WTC11 (cell line): ENCODE measurements around the gene OR6N2. TPM values are rescaled to one million over a fixed set of nuclear protein-coding genes. Genes with fewer than 3 reads are reported as not detected.

ENCODE experiments used
- ATAC-seq: fragments of 200-7000 bp; cut with Tn5 transposase; 2 replicates; pipeline ENCODE4 v1.10.0; 2021; ENCODE audit warnings: mild to moderate bottlenecking, moderate library complexity
- CTCF ChIA-PET: fragments of 300-600 bp; sonication (Branson Sonifier 250); formaldehyde crosslinking; loops from one replicate; lab custom pipeline; 2021; ENCODE audit warnings: antibody characterized with exemption; lab: Charles Lee
- POLR2A ChIA-PET: fragments of 350-600 bp; sonication (Branson Sonifier 250); formaldehyde crosslinking; loops from one replicate; lab custom pipeline; 2021; ENCODE audit warnings: antibody characterized with exemption; lab: Charles Lee
- DNase-seq: peaks from one replicate; pipeline ENCODE4 v3.0.0; 2021; ENCODE audit warnings: low spot score
- H3K27ac Mint-ChIP-seq: 2 replicates; pipeline ENCODE4 v1.8.0; 2021; ENCODE audit warnings: mixed read lengths
- H3K27me3 Mint-ChIP-seq: 2 replicates; pipeline ENCODE4 v1.8.0; 2021; ENCODE audit warnings: low read depth, mild to moderate bottlenecking, moderate library complexity, mixed read lengths
- H3K36me3 Mint-ChIP-seq: 2 replicates; pipeline ENCODE4 v1.8.0; 2021; ENCODE audit warnings: mixed read lengths
- H3K4me1 Mint-ChIP-seq: 2 replicates; pipeline ENCODE4 v1.8.0; 2022; ENCODE audit warnings: mixed read lengths
- H3K4me3 Mint-ChIP-seq: 2 replicates; pipeline ENCODE4 v1.8.0; 2021; ENCODE audit warnings: mild to moderate bottlenecking, moderate library complexity, mixed read lengths
- H3K9me3 Mint-ChIP-seq: 2 replicates; pipeline ENCODE4 v1.8.0; 2021; ENCODE audit warnings: mixed read lengths
- ARID4B ChIP-seq: sonication (generic); formaldehyde crosslinking; IDR thresholded peaks from 2 replicates; pipeline ENCODE4 v1.8.0; 2023; ENCODE audit warnings: missing genetic modification reagents, mild to moderate bottlenecking, borderline replicate concordance
- E2F5 ChIP-seq: sonication (generic); formaldehyde crosslinking; IDR thresholded peaks from 2 replicates; pipeline ENCODE4 v1.8.1; 2022; ENCODE audit warnings: mild to moderate bottlenecking, moderate library complexity, missing genetic modification reagents
- ERG ChIP-seq: fragments of 250-450 bp; sonication (Bioruptor Pico); IDR thresholded peaks from 2 replicates; pipeline ENCODE4 v1.8.0; 2021; ENCODE audit warnings: mild to moderate bottlenecking
- FOXJ3 ChIP-seq: sonication (generic); formaldehyde crosslinking; IDR thresholded peaks from 2 replicates; pipeline ENCODE4 v1.9.0; 2021; ENCODE audit warnings: missing genetic modification reagents, mild to moderate bottlenecking, borderline replicate concordance
- GABPB1 ChIP-seq: sonication (generic); formaldehyde crosslinking; IDR thresholded peaks from 2 replicates; pipeline ENCODE4 v1.8.1; 2023; ENCODE audit warnings: mild to moderate bottlenecking, missing genetic modification reagents
- GTF2I ChIP-seq: fragments of 250-450 bp; sonication (Bioruptor Pico); conservative IDR thresholded peaks from 2 replicates; pipeline ENCODE4 v1.4.0; 2021; ENCODE audit warnings: mild to moderate bottlenecking
- IRF1 ChIP-seq: sonication (generic); formaldehyde crosslinking; IDR thresholded peaks from 2 replicates; pipeline ENCODE4 v1.8.0; 2023; ENCODE audit warnings: missing genetic modification reagents
- JAZF1 ChIP-seq: fragments of 250-450 bp; sonication (Bioruptor Pico); IDR thresholded peaks from 2 replicates; pipeline ENCODE4 v1.9.0; 2021; ENCODE audit warnings: moderate library complexity, mild to moderate bottlenecking, inconsistent platforms
- MYBL2 ChIP-seq: sonication (generic); formaldehyde crosslinking; IDR thresholded peaks from 2 replicates; pipeline ENCODE4 v1.8.1; 2023; ENCODE audit warnings: mild to moderate bottlenecking, moderate library complexity, missing genetic modification reagents
- NFE2L1 ChIP-seq: sonication (generic); formaldehyde crosslinking; IDR thresholded peaks from 2 replicates; pipeline ENCODE4 v1.8.1; 2023; ENCODE audit warnings: missing genetic modification reagents
- NFYB ChIP-seq: sonication (generic); formaldehyde crosslinking; conservative IDR thresholded peaks from 2 replicates; pipeline ENCODE4 v1.8.0; 2022; ENCODE audit warnings: low read depth, missing genetic modification reagents
- NR3C1 ChIP-seq: sonication (generic); formaldehyde crosslinking; conservative IDR thresholded peaks from 2 replicates; pipeline ENCODE4 v1.8.1; 2023; ENCODE audit warnings: low read depth, mild to moderate bottlenecking, missing genetic modification reagents
- OVOL2 ChIP-seq: fragments of 250-450 bp; sonication (Bioruptor Pico); IDR thresholded peaks from 2 replicates; pipeline ENCODE4 v1.9.0; 2021; ENCODE audit warnings: mild to moderate bottlenecking, borderline replicate concordance
- SMAD3 ChIP-seq: sonication (generic); formaldehyde crosslinking; IDR thresholded peaks from 2 replicates; pipeline ENCODE4 v1.8.0; 2022; ENCODE audit warnings: missing genetic modification reagents, mild to moderate bottlenecking, borderline replicate concordance
- SOX15 ChIP-seq: fragments of 250-450 bp; sonication (Bioruptor Pico); IDR thresholded peaks from 2 replicates; pipeline ENCODE4 v1.9.0; 2021; ENCODE audit warnings: mild to moderate bottlenecking
- TCF7 ChIP-seq: sonication (generic); formaldehyde crosslinking; IDR thresholded peaks from 2 replicates; pipeline ENCODE4 v1.8.0; 2022; ENCODE audit warnings: mild to moderate bottlenecking, low read depth, missing genetic modification reagents, moderate library complexity
- TEAD1 ChIP-seq: sonication (generic); formaldehyde crosslinking; IDR thresholded peaks from 2 replicates; pipeline ENCODE4 v1.8.0; 2022; ENCODE audit warnings: mild to moderate bottlenecking, missing genetic modification reagents
- USF2 ChIP-seq: sonication (generic); formaldehyde crosslinking; IDR thresholded peaks from 2 replicates; pipeline ENCODE4 v1.8.1; 2023; ENCODE audit warnings: mild to moderate bottlenecking, missing genetic modification reagents, moderate library complexity
- ZNF232 ChIP-seq: sonication (generic); formaldehyde crosslinking; IDR thresholded peaks from 2 replicates; pipeline ENCODE4 v1.8.0; 2022; ENCODE audit warnings: mild to moderate bottlenecking, missing genetic modification reagents
- ZNF416 ChIP-seq: fragments of 250-450 bp; sonication (Bioruptor Pico); IDR thresholded peaks from 2 replicates; pipeline ENCODE4 v1.9.0; 2021; ENCODE audit warnings: mild to moderate bottlenecking, inconsistent platforms
- ZNF671 ChIP-seq: fragments of 250-450 bp; sonication (Bioruptor Pico); IDR thresholded peaks from 2 replicates; pipeline ENCODE4 v1.8.0; 2021; ENCODE audit warnings: mild to moderate bottlenecking
- total RNA-seq: library from RNA; stranded (reverse); gene quantifications from 3 replicates; pipeline ENCODE4 v1.2.3, GENCODE V29; 2021
- TF ChIP-seq, protein P1 (sequence below): sonication (generic); formaldehyde crosslinking; IDR thresholded peaks from 2 replicates; pipeline ENCODE4 v1.8.0; 2023; ENCODE audit warnings: mild to moderate bottlenecking, missing genetic modification reagents

The OR6N2 gene
- total RNA-seq, 1 experiment from 2014 or later, result not detected

DNA sequence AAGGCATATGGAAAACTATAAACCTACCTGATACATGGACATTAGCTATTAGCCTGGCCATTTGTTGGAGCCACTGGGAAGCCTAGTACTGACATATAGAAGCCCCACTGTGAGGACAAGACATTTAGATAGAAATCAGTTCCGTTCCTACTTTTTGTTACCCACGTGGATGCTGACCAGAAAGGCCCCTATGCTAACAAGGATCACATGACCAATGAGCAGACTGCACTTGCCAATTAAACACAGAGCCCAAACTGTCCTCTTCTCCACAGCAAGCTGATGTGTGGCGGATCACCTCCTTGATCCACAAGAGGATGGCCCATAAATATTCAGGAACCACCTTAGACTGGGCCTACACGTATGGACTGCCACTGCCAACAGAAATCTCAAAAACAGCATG is 49.3 kb downstream of the OR6N2 start:
- TF ChIP-seq E2F5 (CRISPR knock-in tag) (no peak), GABPB1 (CRISPR knock-in tag) (no peak), MYBL2 (CRISPR knock-in tag) (no peak), NR3C1 (CRISPR knock-in tag) (no peak), JAZF1 (CRISPR knock-in tag) (no peak), ZNF232 (no peak)
- TF ChIP-seq, all 79 proteins: peak for 0
- ChIA-PET CTCF (no interaction called here), POLR2A (no interaction called here)
- DNase-seq, result no peak
- Mint-ChIP-seq H3K36me3 (no peaks in the 10 kb centered on the region), H3K4me3 (no peak overlapping the region), H3K9me3 (no peaks in the 10 kb centered on the region), H3K4me1 (no peaks in the 10 kb centered on the region), H3K27me3 (no peaks in the 10 kb centered on the region), H3K27ac (no peak overlapping the region)
- no peak for ATAC-seq

GRCh38 chr1:158730453-158730852 is 50.6 kb downstream of the OR6N2 start:
- no peaks in the 10 kb centered on the region for H3K4me1 Mint-ChIP-seq
- CTCF ChIA-PET, result no interaction called here
- H3K27ac Mint-ChIP-seq, result no peak overlapping the region
- TF ChIP-seq TCF7 (CRISPR knock-in tag), result no peak
- no peak for TF ChIP-seq IRF1 (CRISPR knock-in tag)
- no peak for TF ChIP-seq FOXJ3 (CRISPR knock-in tag)
- TF ChIP-seq NFE2L1 (CRISPR knock-in tag), result no peak
- TF ChIP-seq SMAD3, result no peak
- TF ChIP-seq, protein P1, sequence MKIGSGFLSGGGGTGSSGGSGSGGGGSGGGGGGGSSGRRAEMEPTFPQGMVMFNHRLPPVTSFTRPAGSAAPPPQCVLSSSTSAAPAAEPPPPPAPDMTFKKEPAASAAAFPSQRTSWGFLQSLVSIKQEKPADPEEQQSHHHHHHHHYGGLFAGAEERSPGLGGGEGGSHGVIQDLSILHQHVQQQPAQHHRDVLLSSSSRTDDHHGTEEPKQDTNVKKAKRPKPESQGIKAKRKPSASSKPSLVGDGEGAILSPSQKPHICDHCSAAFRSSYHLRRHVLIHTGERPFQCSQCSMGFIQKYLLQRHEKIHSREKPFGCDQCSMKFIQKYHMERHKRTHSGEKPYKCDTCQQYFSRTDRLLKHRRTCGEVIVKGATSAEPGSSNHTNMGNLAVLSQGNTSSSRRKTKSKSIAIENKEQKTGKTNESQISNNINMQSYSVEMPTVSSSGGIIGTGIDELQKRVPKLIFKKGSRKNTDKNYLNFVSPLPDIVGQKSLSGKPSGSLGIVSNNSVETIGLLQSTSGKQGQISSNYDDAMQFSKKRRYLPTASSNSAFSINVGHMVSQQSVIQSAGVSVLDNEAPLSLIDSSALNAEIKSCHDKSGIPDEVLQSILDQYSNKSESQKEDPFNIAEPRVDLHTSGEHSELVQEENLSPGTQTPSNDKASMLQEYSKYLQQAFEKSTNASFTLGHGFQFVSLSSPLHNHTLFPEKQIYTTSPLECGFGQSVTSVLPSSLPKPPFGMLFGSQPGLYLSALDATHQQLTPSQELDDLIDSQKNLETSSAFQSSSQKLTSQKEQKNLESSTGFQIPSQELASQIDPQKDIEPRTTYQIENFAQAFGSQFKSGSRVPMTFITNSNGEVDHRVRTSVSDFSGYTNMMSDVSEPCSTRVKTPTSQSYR (CRISPR knock-in tag), result no peak
- TF ChIP-seq ARID4B (CRISPR knock-in tag), result no peak
- no peak for TF ChIP-seq ERG (CRISPR knock-in tag)
- TF ChIP-seq GTF2I (CRISPR knock-in tag), result no peak
- no peak for TF ChIP-seq NFYB (CRISPR knock-in tag)
- TF ChIP-seq MYBL2 (CRISPR knock-in tag), result no peak
- TF ChIP-seq TEAD1 (CRISPR knock-in tag), result no peak
- no peak for TF ChIP-seq SOX15 (CRISPR knock-in tag)
- TF ChIP-seq ZNF416, result no peak
- no peak for TF ChIP-seq E2F5 (CRISPR knock-in tag)
- TF ChIP-seq ZNF671, result no peak
- TF ChIP-seq OVOL2 (CRISPR knock-in tag), result no peak
- no peak for TF ChIP-seq USF2 (CRISPR knock-in tag)
- TF ChIP-seq GABPB1 (CRISPR knock-in tag), result no peak
- DNase-seq (no peak), ATAC-seq (no peak)
- H3K9me3 Mint-ChIP-seq, result no peaks in the 10 kb centered on the region
- POLR2A ChIA-PET, result no interaction called here
- no peaks in the 10 kb centered on the region for H3K36me3 Mint-ChIP-seq
- no peaks in the 10 kb centered on the region for H3K27me3 Mint-ChIP-seq
- H3K4me3 Mint-ChIP-seq, result no peak overlapping the region
